ENCODE data around the gene CTCFL. TPM values are rescaled to one million over a fixed set of nuclear protein-coding genes. Genes with fewer than 3 reads are reported as not detected.

The CTCFL gene
- total RNA-seq, 2 donors from 2014 or later, result not detected

GRCh38 chr20:57557926-57558613, 33.1 kb upstream of the CTCFL start:
- no peak for TF ChIP-seq CTCF (IDR thresholded peaks at IDR 0.05)
- no peak for TF ChIP-seq POLR2A (IDR thresholded peaks at IDR 0.05)
- ATAC-seq (no peak), DNase-seq (no peak)
- H3K4me3 ChIP-seq, result no peak overlapping the region
- intact Hi-C loops (cut with DNase I), result no loop called here
- WGBS, 2 donors, result 45 to 50% methylated on average over 9 of the region's 9 CpGs
- no peaks in the 10 kb centered on the region for H3K27me3 ChIP-seq
- H3K9me3 ChIP-seq, result no peaks in the 10 kb centered on the region
- peaks cover 15% of the 10 kb centered on the region for H3K4me1 ChIP-seq
- H3K27ac ChIP-seq, result no peak overlapping the region
- H3K36me3 ChIP-seq (replicated peaks in 1 of 2; ENCODE audit: insufficient read depth in 1 of 2, low read depth in 2 of 2), result no peaks in the 10 kb centered on the region

GRCh38 chr20:57556980-57557274, 32.0 kb upstream of the CTCFL start:
- no peaks in the 10 kb centered on the region for H3K9me3 ChIP-seq
- no peak overlapping the region for H3K4me3 ChIP-seq
- no peaks in the 10 kb centered on the region for H3K36me3 ChIP-seq (replicated peaks in 1 of 2; ENCODE audit: insufficient read depth in 1 of 2, low read depth in 2 of 2)
- ATAC-seq (no peak), DNase-seq (no peak)
- H3K4me1 ChIP-seq, result peaks cover 15% of the 10 kb centered on the region
- 55 to 100% methylated on average over 1 to 2 of the region's 3 CpGs for WGBS, 2 donors
- TF ChIP-seq POLR2A (IDR thresholded peaks at IDR 0.05), result no peak
- no peak overlapping the region for H3K27ac ChIP-seq
- no peaks in the 10 kb centered on the region for H3K27me3 ChIP-seq
- intact Hi-C loops (cut with DNase I), result no loop called here

GRCh38 chr20:57555457-57556184, 30.7 kb upstream of the CTCFL start:
- WGBS, 2 donors, result 47 to 61% methylated on average over 11 of the region's 11 CpGs
- H3K27ac ChIP-seq, result no peak overlapping the region
- no peaks in the 10 kb centered on the region for H3K36me3 ChIP-seq (replicated peaks in 1 of 2; ENCODE audit: insufficient read depth in 1 of 2, low read depth in 2 of 2)
- intact Hi-C loops (cut with DNase I), result no loop called here
- peaks cover 4% of the 10 kb centered on the region for H3K4me1 ChIP-seq
- no peaks in the 10 kb centered on the region for H3K9me3 ChIP-seq
- no peak for TF ChIP-seq POLR2A (IDR thresholded peaks at IDR 0.05)
- no peak for TF ChIP-seq CTCF (IDR thresholded peaks at IDR 0.05)
- no peaks in the 10 kb centered on the region for H3K27me3 ChIP-seq
- ATAC-seq (no peak), DNase-seq (no peak)
- H3K4me3 ChIP-seq, result no peak overlapping the region

GRCh38 chr20:57553376-57554018, 28.6 kb upstream of the CTCFL start:
- ATAC-seq (no peak), DNase-seq (no peak)
- Histone ChIP-seq H3K27me3 (no peaks in the 10 kb centered on the region), H3K27ac (no peak overlapping the region), H3K4me3 (no peak overlapping the region), H3K36me3 (replicated peaks in 1 of 2; ENCODE audit: insufficient read depth in 1 of 2, low read depth in 2 of 2) (no peaks in the 10 kb centered on the region), H3K9me3 (no peaks in the 10 kb centered on the region), H3K4me1 (no peaks in the 10 kb centered on the region)
- TF ChIP-seq POLR2A (IDR thresholded peaks at IDR 0.05) (no peak), CTCF (IDR thresholded peaks at IDR 0.05) (no peak)
- WGBS, 2 donors, result 73 to 75% methylated on average over 11 of the region's 11 CpGs
- intact Hi-C loops (cut with DNase I), result no loop called here

- Histone ChIP-seq H3K27me3 (no peaks in the 10 kb centered on the region), H3K36me3 (replicated peaks in 1 of 2; ENCODE audit: insufficient read depth in 1 of 2, low read depth in 2 of 2) (no peaks in the 10 kb centered on the region), H3K4me3 (no peak overlapping the region), H3K27ac (no peak overlapping the region), H3K4me1 (no peaks in the 10 kb centered on the region), H3K9me3 (no peaks in the 10 kb centered on the region)
- DNase-seq, result no peak
- intact Hi-C loops (cut with DNase I), result no loop called here
- WGBS, 2 donors, result 82 to 83% methylated on average over 6 of the region's 6 CpGs
- ATAC-seq, result no peak
- TF ChIP-seq POLR2A (IDR thresholded peaks at IDR 0.05), result no peak
- no peak for TF ChIP-seq CTCF (IDR thresholded peaks at IDR 0.05)
These were observed 27.5 kb upstream of the CTCFL start for GRCh38 chr20:57552471-57552870.
